ENCODE data around the gene ZNF653.
A peak's percentile ranks its signal among the peaks of the same experiment; 100 is the strongest.

Gene ZNF653

DNA sequence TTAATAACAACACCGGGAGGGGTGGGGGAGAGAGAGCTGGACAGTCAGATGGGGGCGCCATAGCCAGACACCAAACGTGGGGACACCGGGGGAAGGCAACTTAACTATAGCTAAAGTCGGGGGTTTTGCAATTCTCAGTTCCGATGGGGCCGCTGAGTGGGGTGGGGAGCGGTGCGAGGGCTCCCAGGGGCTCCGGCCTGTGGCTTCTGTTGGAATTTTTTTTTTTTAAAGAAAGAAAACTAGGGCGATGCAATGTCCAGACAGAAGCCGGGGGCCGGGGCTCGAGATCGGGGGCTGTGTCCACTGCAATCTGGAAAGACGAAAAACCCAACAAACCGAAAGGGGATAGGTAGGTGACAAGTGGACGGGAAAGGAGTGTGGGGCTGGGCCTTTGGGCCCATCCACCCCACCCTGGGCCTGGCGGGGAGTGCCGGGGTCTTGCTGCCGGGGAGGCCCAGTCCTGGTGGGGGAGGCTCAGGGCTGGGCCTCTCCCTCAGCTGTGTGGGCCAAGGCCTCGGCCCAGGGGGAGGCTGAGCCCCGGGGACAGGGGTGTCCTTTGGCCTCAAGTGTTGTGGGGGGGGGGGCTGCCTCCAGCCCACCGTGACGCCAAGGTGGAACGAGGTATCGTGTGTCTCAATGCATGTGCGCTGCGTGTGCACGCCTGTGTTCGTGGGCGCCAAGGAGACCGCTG, 52.9 kb downstream of the ZNF653 start:
- no peaks in the 10 kb centered on the region for H3K27me3 Mint-ChIP-seq (ENCODE audit: low read depth)
- peak overlapping the region; percentile 46 to 80 (median 53) for H3K27ac Mint-ChIP-seq
- peaks cover 9% of the 10 kb centered on the region for H3K4me1 Mint-ChIP-seq
- TF ChIP-seq, protein P1, sequence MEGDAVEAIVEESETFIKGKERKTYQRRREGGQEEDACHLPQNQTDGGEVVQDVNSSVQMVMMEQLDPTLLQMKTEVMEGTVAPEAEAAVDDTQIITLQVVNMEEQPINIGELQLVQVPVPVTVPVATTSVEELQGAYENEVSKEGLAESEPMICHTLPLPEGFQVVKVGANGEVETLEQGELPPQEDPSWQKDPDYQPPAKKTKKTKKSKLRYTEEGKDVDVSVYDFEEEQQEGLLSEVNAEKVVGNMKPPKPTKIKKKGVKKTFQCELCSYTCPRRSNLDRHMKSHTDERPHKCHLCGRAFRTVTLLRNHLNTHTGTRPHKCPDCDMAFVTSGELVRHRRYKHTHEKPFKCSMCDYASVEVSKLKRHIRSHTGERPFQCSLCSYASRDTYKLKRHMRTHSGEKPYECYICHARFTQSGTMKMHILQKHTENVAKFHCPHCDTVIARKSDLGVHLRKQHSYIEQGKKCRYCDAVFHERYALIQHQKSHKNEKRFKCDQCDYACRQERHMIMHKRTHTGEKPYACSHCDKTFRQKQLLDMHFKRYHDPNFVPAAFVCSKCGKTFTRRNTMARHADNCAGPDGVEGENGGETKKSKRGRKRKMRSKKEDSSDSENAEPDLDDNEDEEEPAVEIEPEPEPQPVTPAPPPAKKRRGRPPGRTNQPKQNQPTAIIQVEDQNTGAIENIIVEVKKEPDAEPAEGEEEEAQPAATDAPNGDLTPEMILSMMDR (IDR thresholded peaks at IDR 0.05; ENCODE audit: unreplicated experiment in 3 of 3): no peak
- peak overlapping the region; percentile 14 to 64 (median 30) for H3K4me3 Mint-ChIP-seq
- no peaks in the 10 kb centered on the region for H3K36me3 Mint-ChIP-seq (ENCODE audit: low read depth)
- no peaks in the 10 kb centered on the region for H3K9me3 Mint-ChIP-seq

DNA sequence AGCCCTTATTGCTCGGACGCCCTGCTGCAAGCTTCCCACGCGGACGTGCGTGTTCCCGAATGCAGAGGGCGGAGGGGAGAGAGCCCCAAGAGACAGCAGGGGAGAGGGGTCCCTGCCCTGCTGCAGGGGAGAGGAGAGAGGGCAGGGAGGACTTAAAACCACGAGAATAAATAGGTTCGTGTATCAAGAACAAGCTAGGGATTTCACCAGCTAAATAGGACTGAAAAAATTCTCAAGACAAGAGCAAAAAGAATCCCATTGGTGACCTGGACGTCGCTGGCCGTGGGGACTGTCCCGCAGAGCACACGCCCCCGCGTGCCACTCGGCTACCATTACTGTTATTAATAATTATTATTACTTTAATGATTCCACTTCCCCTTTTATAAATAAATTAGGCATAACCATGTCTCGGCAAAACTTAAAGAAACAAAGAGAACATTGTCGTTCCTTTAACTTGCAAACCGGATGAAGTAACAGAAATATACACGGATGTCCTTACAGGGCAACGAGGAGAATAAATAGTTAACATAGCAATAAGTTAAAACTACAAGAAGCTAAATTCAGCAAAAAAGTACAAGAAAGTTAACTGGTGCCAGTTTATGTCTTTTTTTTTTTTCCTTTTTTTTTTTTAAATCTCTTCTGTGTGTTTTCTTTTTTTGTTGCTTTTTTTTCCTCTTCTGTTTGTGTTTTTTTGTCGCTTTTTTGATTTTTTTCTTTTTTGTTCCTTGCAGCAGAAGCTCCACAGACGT, 53.6 kb downstream of the ZNF653 start:
- Mint-ChIP-seq H3K4me3 (peak overlapping the region; percentile 30 to 64 (median 51)), H3K9me3 (no peaks in the 10 kb centered on the region)

DNA sequence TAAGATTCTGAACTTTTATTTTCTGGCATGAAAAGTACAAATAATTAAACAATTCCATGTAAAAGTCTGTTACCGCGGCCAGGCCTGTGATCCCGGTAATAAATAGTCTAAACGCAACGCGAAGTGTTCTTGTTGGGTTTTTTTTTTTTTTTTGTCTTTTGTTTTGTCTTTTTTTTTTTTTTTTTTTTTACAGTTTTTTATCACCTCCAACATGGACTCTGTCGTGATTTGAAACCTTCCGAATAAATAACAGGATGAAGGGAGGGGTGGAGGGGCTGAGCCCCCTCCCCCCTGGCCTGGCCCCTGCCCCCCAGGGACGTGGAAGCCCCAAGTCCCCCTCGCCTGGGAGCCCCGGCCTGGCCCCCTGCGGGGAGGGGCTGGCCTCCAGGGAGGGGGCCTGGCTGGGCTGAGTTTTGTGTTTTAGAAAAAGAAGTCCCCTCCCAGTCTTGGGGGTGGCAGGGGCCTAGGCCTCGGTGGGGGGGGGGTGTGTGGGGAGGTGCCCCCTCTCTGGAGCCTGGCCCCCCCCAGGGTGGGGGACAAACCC, 54.2 kb downstream of the ZNF653 start:
- TF ChIP-seq, protein P1 (IDR thresholded peaks at IDR 0.05; ENCODE audit: unreplicated experiment in 3 of 3): no peak
- Mint-ChIP-seq H3K4me1 (peaks cover 9% of the 10 kb centered on the region), H3K27ac (no peak overlapping the region), H3K9me3 (no peaks in the 10 kb centered on the region), H3K27me3 (ENCODE audit: low read depth) (no peaks in the 10 kb centered on the region), H3K36me3 (ENCODE audit: low read depth) (peaks cover 4% of the 10 kb centered on the region), H3K4me3 (no peak overlapping the region)

More for the DNA sequence above, 53.6 kb downstream of the ZNF653 start:
- Mint-ChIP-seq H3K36me3 (ENCODE audit: low read depth) (no peaks in the 10 kb centered on the region), H3K4me1 (peaks cover 9% of the 10 kb centered on the region), H3K27me3 (ENCODE audit: low read depth) (no peaks in the 10 kb centered on the region), H3K27ac (peak overlapping the region; percentile 46 to 80 (median 53))
- TF ChIP-seq, protein P1 (IDR thresholded peaks at IDR 0.05; ENCODE audit: unreplicated experiment in 3 of 3): no peak

DNA sequence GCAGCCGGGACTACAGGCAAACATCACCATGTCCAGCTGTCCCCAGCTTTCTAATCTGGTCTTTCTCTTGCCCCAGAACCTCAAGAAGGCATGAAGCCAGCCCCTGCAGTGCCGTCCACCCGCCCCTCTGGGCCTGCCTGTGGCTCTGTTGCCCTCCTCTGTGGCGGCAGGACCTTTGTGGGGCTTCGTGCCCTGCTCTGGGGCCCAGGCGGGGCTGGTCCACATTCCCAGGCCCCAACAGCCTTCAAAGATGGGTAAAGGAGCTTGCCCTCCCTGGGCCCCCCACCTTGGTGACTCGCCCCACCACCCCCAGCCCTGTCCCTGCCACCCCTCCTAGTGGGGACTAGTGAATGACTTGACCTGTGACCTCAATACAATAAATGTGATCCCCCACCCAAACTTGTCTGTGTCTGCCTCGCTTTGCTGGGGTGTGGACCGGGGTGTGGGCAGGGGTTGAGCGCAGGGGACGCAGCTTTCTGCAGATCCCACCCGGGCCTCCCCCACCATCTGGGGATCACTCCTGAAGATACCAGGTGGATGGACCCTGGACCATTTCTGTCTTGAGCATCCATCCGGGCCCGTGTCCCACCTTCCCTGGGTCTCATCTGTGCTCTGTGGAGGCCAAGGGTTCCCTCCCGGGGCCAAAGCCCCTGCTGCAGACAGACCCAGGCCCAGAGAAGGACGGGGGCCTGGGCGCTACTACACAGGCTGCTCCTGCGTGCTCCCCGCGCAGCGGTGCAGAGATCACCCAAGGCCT, 54.9 kb downstream of the ZNF653 start:
- peaks cover 9% of the 10 kb centered on the region for H3K4me1 Mint-ChIP-seq
- no peak overlapping the region for H3K4me3 Mint-ChIP-seq
- peaks cover 4% of the 10 kb centered on the region for H3K36me3 Mint-ChIP-seq (ENCODE audit: low read depth)
- TF ChIP-seq, protein P1 (IDR thresholded peaks at IDR 0.05; ENCODE audit: unreplicated experiment in 3 of 3): no peak
- no peak overlapping the region for H3K27ac Mint-ChIP-seq
- no peaks in the 10 kb centered on the region for H3K9me3 Mint-ChIP-seq
- no peaks in the 10 kb centered on the region for H3K27me3 Mint-ChIP-seq (ENCODE audit: low read depth)

DNA sequence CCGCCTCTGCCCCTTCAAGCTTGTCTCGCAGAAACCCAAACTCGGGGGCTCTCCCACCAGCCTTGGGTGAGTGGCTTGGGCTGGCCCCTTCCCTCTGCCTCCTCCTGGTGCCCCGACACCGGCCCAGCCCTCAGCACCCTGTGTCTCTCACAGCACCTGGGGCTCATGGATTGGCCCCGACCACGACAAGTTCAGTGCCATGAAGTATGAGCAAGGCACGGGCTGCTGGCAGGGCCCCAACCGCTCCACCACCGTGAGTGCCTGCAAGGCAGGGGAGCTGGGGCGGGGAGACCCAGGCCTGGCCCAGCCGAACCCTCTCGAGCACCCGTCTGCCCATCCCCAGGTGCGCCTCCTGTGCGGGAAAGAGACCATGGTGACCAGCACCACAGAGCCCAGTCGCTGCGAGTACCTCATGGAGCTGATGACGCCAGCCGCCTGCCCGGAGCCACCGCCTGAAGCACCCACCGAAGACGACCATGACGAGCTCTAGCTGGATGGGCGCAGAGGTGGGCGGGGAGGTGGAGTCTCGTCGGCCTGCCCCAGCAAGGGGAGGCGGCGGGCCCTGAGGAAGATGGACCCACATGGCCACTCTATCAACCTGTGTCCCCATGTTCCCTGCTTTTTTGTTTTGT, 56.6 kb downstream of the ZNF653 start:
- Mint-ChIP-seq H3K27ac (no peak overlapping the region), H3K36me3 (ENCODE audit: low read depth) (peaks cover 13% of the 10 kb centered on the region), H3K4me1 (peaks cover 9% of the 10 kb centered on the region), H3K4me3 (no peak overlapping the region), H3K27me3 (ENCODE audit: low read depth) (no peaks in the 10 kb centered on the region), H3K9me3 (no peaks in the 10 kb centered on the region)
- TF ChIP-seq, protein P1 (IDR thresholded peaks at IDR 0.05; ENCODE audit: unreplicated experiment in 3 of 3): no peak

Measured in nephron (organoid).